K562 (cell line): ENCODE results near the gene C12orf43. TPM values are rescaled to one million over a fixed set of nuclear protein-coding genes. Genes with fewer than 3 reads are reported as not detected.

ENCODE experiments used
- BCOR ChIP-seq: fragments of 450-650 bp; IDR thresholded peaks from 2 replicates; pipeline ENCODE4 v1.6.1; 2016
- BHLHE40 ChIP-seq: IDR thresholded peaks from 2 replicates; pipeline ENCODE4 v1.6.1; 2011; ENCODE audit warnings: low read length, improper control_type of control experiment
- CBFA2T2 ChIP-seq: fragments of 450-650 bp; conservative IDR thresholded peaks from 2 replicates; pipeline ENCODE4 v1.6.1; 2017; ENCODE audit warnings: mild to moderate bottlenecking
- EP300 ChIP-seq: IDR thresholded peaks from 2 replicates; pipeline ENCODE4 v1.6.1; 2012; ENCODE audit warnings: low read length, improper control_type of control experiment
- KLF16 ChIP-seq: IDR thresholded peaks from 2 replicates; pipeline ENCODE4 v1.6.1; 2016; ENCODE audit warnings: antibody characterized with exemption
- MAFG ChIP-seq: fragments of 450-650 bp; conservative IDR thresholded peaks from 2 replicates; pipeline ENCODE4 v1.6.1; 2016; ENCODE audit warnings: missing genetic modification characterization, missing compliant biosample characterization
- NCOA2 ChIP-seq, 2 experiments: fragments of 450-650 bp; IDR thresholded peaks; 2 replicates each; pipeline ENCODE4 v1.6.1; 2018; ENCODE audit warnings: mild to moderate bottlenecking in 2 of 2, moderate library complexity in 1 of 2; ENCODE audit not compliant: partially characterized antibody in 2 of 2
- PHF20 ChIP-seq: fragments of 450-650 bp; IDR thresholded peaks from 2 replicates; pipeline ENCODE4 v1.6.1; 2018; ENCODE audit not compliant: partially characterized antibody
- RCOR1 ChIP-seq, 2 experiments: IDR thresholded peaks; 2 replicates each; pipeline ENCODE4 v1.6.1; 2012; ENCODE audit warnings: low read depth in 2 of 2, low read length in 2 of 2, borderline replicate concordance in 1 of 2, improper control_type of control experiment in 1 of 2
- TAF9B ChIP-seq: fragments of 450-650 bp; IDR thresholded peaks from 2 replicates; pipeline ENCODE4 v1.6.1; 2018; ENCODE audit warnings: mild to moderate bottlenecking; ENCODE audit not compliant: partially characterized antibody
- TGIF2 ChIP-seq: sonication (generic); formaldehyde crosslinking; IDR thresholded peaks from 2 replicates; pipeline ENCODE4 v1.8.1; 2022; ENCODE audit warnings: mild to moderate bottlenecking, missing genetic modification reagents, moderate library complexity
- USF1 ChIP-seq: sonication (generic); formaldehyde crosslinking; IDR thresholded peaks from 2 replicates; pipeline ENCODE4 v1.9.0; 2022; ENCODE audit warnings: mild to moderate bottlenecking, missing genetic modification reagents
- ZNF24 ChIP-seq: fragments of 450-650 bp; IDR thresholded peaks from 2 replicates; pipeline ENCODE4 v1.6.1; 2016
- ZNF384 ChIP-seq: IDR thresholded peaks from 2 replicates; pipeline ENCODE4 v1.6.1; 2012; ENCODE audit warnings: low read depth, low read length, improper control_type of control experiment
- polyA plus RNA-seq, 8 experiments: library from polyadenylated mRNA; depleted of rRNA in 4 of 8; stranded (reverse) in 5 of 8; unstranded in 3 of 8; fragments of >200 nt; fragmentation: Nextera tagmentation in 2 of 8; fragmentation: Illumina TruSeq in 1 of 8; extraction: Ambion mirVana in 2 of 8; extraction: Trizol in 1 of 8; gene quantifications; 2 replicates each; pipeline versions ENCODE4 v1.2.1 to v1.2.3, GENCODE V29; 2011 to 2014; ENCODE audit warnings: inconsistent platforms in 1 of 8, missing spikeins in 1 of 8
- total RNA-seq, 7 experiments: library from RNA; depleted of rRNA in 6 of 7; stranded (reverse); fragments of >200 nt in 6 of 7; fragmentation: Illumina TruSeq in 2 of 7; extraction: Trizol in 2 of 7; gene quantifications; 2 replicates each; pipeline versions ENCODE4 v1.2.1 to v1.2.3, GENCODE V29; 2011 to 2021; ENCODE audit warnings: low replicate concordance in 1 of 7
- TF ChIP-seq, protein P1 (sequence below): IDR thresholded peaks from 3 replicates; pipeline ENCODE4 v1.6.1; 2011; ENCODE audit warnings: borderline replicate concordance, mild to moderate bottlenecking, moderate library complexity; ENCODE audit not compliant: insufficient read length; ENCODE audit errors: extremely low read depth
- TF ChIP-seq, protein P2 (sequence below): fragments of 250-450 bp; sonication (Bioruptor Pico); IDR thresholded peaks from 2 replicates; pipeline ENCODE4 v1.8.0; 2021; ENCODE audit warnings: moderate library complexity, mild to moderate bottlenecking, inconsistent platforms

C12orf43 gene
- total and polyA plus RNA-seq, 9 of the 15 experiments (the other 6 are each of a cell fraction or from before 2014, with no cell fraction given), result 4.3 to 22.2 (median 16.8) TPM

GRCh38 chr12:120959111-120959878 is 57.0 kb downstream of the C12orf43 start (continued):
- TF ChIP-seq, protein P1, sequence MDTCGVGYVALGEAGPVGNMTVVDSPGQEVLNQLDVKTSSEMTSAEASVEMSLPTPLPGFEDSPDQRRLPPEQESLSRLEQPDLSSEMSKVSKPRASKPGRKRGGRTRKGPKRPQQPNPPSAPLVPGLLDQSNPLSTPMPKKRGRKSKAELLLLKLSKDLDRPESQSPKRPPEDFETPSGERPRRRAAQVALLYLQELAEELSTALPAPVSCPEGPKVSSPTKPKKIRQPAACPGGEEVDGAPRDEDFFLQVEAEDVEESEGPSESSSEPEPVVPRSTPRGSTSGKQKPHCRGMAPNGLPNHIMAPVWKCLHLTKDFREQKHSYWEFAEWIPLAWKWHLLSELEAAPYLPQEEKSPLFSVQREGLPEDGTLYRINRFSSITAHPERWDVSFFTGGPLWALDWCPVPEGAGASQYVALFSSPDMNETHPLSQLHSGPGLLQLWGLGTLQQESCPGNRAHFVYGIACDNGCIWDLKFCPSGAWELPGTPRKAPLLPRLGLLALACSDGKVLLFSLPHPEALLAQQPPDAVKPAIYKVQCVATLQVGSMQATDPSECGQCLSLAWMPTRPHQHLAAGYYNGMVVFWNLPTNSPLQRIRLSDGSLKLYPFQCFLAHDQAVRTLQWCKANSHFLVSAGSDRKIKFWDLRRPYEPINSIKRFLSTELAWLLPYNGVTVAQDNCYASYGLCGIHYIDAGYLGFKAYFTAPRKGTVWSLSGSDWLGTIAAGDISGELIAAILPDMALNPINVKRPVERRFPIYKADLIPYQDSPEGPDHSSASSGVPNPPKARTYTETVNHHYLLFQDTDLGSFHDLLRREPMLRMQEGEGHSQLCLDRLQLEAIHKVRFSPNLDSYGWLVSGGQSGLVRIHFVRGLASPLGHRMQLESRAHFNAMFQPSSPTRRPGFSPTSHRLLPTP, result no peak
- peak; percentile 21; the same call in 1 of the 2 replicates for TF ChIP-seq EP300
- TF ChIP-seq ZNF384, result peak; percentile 53; the same call in 1 of the 2 replicates
- TF ChIP-seq NCOA2 (IDR thresholded peaks at IDR 0.05; ENCODE audit: partially characterized antibody in 2 of 2), result no peak
- peak; percentile 34; the same call in 1 of the 2 replicates for TF ChIP-seq CBFA2T2
- TF ChIP-seq ZNF24, result no peak
- no peak for TF ChIP-seq TGIF2 (CRISPR knock-in tag)
- TF ChIP-seq BCOR, result peak; percentile 45; the same call in 1 of the 2 replicates
- no peak for TF ChIP-seq MAFG
- no peak for TF ChIP-seq PHF20
- TF ChIP-seq TAF9B, result no peak
- TF ChIP-seq RCOR1 (IDR thresholded peaks at IDR 0.05; ENCODE audit: borderline replicate concordance in 1 of 2, low read depth in 2 of 2, low read length in 2 of 2), result 0 out of 4 replicates have a peak, but pooled peaks of 1 of the 2 experiments have one; percentile 17
- no peak for TF ChIP-seq USF1 (CRISPR knock-in tag)
- TF ChIP-seq, protein P2, sequence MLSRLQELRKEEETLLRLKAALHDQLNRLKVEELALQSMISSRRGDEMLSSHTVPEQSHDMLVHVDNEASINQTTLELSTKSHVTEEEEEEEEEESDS, result no peak
- no peak for TF ChIP-seq BHLHE40
- no peak for TF ChIP-seq KLF16
